Measurements from ENCODE around the gene TEX54.

TEX54 gene

DNA sequence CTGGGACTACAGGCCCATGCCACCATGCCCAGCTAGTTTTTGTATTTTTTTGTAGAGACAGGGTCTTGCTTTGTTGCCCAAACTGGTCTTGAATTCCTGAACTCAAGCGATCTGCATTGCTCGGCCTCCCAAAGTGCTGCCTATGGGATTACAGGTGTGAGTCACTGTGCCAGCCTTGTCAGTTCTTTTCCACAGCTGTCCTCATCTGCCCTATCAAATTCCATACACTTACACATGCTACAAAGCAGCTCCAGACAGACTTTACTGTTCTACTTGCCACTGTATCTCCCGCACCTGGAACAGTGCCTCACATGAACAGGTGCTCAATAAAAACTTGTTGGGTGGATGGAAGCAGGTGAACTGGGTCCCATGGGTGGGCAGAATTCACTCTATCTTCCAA, 9.0 kb downstream of the TEX54 start:
- no peak overlapping the region for H3K4me2 ChIP-seq (ENCODE audit: low read depth, low read length)
- H3K4me3 ChIP-seq (ENCODE audit: low read length): no peak overlapping the region
- DNase-seq: no peak
- no peaks in the 10 kb centered on the region for H3K9me3 ChIP-seq (replicated peaks; ENCODE audit: insufficient read depth, low read length)
- no peak overlapping the region for H3K27ac ChIP-seq (ENCODE audit: low read length)
- H4K20me1 ChIP-seq (ENCODE audit: insufficient read depth, low read length): no peaks in the 10 kb centered on the region
- no peaks in the 10 kb centered on the region for H3K4me1 ChIP-seq (ENCODE audit: low read length)
- H3K79me2 ChIP-seq (ENCODE audit: low read length): peaks cover 18% of the 10 kb centered on the region
- no peak overlapping the region for H3K9ac ChIP-seq (ENCODE audit: low read length)
- H2AFZ ChIP-seq (ENCODE audit: low read length): no peak overlapping the region
- no peak for TF ChIP-seq CTCF (IDR thresholded peaks at IDR 0.05; ENCODE audit: low read length)
- no peak for TF ChIP-seq EZH2 (optimal IDR thresholded peaks at IDR 0.05; ENCODE audit: low read depth, low read length)
- no peak for TF ChIP-seq EZH2phosphoT487 (IDR thresholded peaks at IDR 0.05; ENCODE audit: low read length)
- peaks cover 4% of the 10 kb centered on the region; the same call in 1 of the 2 replicates for H3K36me3 ChIP-seq (replicated peaks; ENCODE audit: insufficient read depth, low read length)
- H3F3A ChIP-seq (ENCODE audit: insufficient read depth, low read length): no peaks in the 10 kb centered on the region
- no peaks in the 10 kb centered on the region for H3K9me2 ChIP-seq (replicated peaks; ENCODE audit: insufficient read depth, low read length)
- no peaks in the 10 kb centered on the region for H3K27me3 ChIP-seq (replicated peaks; ENCODE audit: insufficient read depth, low read length)

DNA sequence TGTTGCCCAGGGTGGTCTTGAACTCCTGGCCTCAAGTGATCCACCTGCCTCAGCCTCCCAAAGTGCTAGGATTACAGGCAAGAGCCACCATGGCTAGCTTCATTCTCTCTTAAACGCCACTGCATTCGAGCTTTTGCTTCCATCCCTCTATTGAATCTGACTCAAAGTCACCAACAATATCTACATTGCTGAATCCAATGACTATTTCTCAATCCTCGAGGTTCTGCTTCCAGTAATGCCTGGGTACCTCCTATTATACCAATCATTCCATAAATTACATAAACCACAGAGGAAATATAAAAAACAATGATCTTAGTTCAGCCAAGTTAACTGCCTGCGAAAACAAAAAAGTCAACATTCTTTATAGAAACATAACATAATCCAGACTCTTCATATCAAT, 15.5 kb downstream of the TEX54 start:
- TF ChIP-seq CTCF (IDR thresholded peaks at IDR 0.05; ENCODE audit: low read length) (no peak), EZH2 (optimal IDR thresholded peaks at IDR 0.05; ENCODE audit: low read depth, low read length) (no peak), EZH2phosphoT487 (IDR thresholded peaks at IDR 0.05; ENCODE audit: low read length) (no peak)
- 0 out of 2 replicates have a peak, but pooled peaks cover 4% of the 10 kb centered on the region for H3K36me3 ChIP-seq (replicated peaks; ENCODE audit: insufficient read depth, low read length)
- H3K9me3 ChIP-seq (replicated peaks; ENCODE audit: insufficient read depth, low read length): no peaks in the 10 kb centered on the region
- H2AFZ ChIP-seq (ENCODE audit: low read length): no peak overlapping the region
- no peak overlapping the region for H3K27ac ChIP-seq (ENCODE audit: low read length)
- H4K20me1 ChIP-seq (ENCODE audit: insufficient read depth, low read length): no peaks in the 10 kb centered on the region
- H3K9me2 ChIP-seq (replicated peaks; ENCODE audit: insufficient read depth, low read length): no peaks in the 10 kb centered on the region
- peaks cover 3% of the 10 kb centered on the region; the same call in 1 of the 2 replicates for H3F3A ChIP-seq (ENCODE audit: insufficient read depth, low read length)
- no peak for DNase-seq
- no peak overlapping the region for H3K4me3 ChIP-seq (ENCODE audit: low read length)
- no peak overlapping the region for H3K9ac ChIP-seq (ENCODE audit: low read length)
- H3K4me2 ChIP-seq (ENCODE audit: low read depth, low read length): no peak overlapping the region
- H3K4me1 ChIP-seq (ENCODE audit: low read length): no peaks in the 10 kb centered on the region
- no peaks in the 10 kb centered on the region for H3K79me2 ChIP-seq (ENCODE audit: low read length)
- no peaks in the 10 kb centered on the region for H3K27me3 ChIP-seq (replicated peaks; ENCODE audit: insufficient read depth, low read length)

DNA sequence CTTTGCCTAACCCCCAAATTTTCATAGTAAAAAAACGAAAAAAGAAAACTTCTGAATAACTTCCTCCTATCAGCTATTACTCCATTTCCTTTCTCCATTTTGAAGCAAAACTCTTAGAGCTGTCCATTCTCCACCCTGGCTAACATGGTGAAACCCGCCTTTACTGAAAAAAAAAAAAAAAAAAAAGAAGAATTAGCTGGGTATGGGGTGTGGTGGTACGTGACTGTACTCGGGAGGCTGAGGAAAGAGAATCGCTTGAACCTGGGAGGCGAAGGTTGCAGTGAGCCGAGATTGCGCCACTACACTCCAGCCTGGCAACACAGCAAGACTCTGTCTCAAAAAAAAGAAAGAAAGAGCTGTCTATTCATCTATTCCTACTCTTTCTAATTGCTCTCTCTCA, 16.1 kb downstream of the TEX54 start:
- H3K79me2 ChIP-seq (ENCODE audit: low read length): no peaks in the 10 kb centered on the region
- TF ChIP-seq EZH2 (optimal IDR thresholded peaks at IDR 0.05; ENCODE audit: low read depth, low read length): no peak
- TF ChIP-seq CTCF (IDR thresholded peaks at IDR 0.05; ENCODE audit: low read length): no peak
- TF ChIP-seq EZH2phosphoT487 (IDR thresholded peaks at IDR 0.05; ENCODE audit: low read length): no peak
- H3K27me3 ChIP-seq (replicated peaks; ENCODE audit: insufficient read depth, low read length): no peaks in the 10 kb centered on the region
- H3K4me3 ChIP-seq (ENCODE audit: low read length): no peak overlapping the region
- H3K9ac ChIP-seq (ENCODE audit: low read length): no peak overlapping the region
- no peaks in the 10 kb centered on the region for H4K20me1 ChIP-seq (ENCODE audit: insufficient read depth, low read length)
- no peaks in the 10 kb centered on the region for H3K9me2 ChIP-seq (replicated peaks; ENCODE audit: insufficient read depth, low read length)
- H3F3A ChIP-seq (ENCODE audit: insufficient read depth, low read length): peaks cover 3% of the 10 kb centered on the region; the same call in 1 of the 2 replicates
- no peaks in the 10 kb centered on the region for H3K9me3 ChIP-seq (replicated peaks; ENCODE audit: insufficient read depth, low read length)
- H3K36me3 ChIP-seq (replicated peaks; ENCODE audit: insufficient read depth, low read length): 0 out of 2 replicates have a peak, but pooled peaks cover 4% of the 10 kb centered on the region
- no peak overlapping the region for H3K4me2 ChIP-seq (ENCODE audit: low read depth, low read length)
- H3K27ac ChIP-seq (ENCODE audit: low read length): no peak overlapping the region
- DNase-seq: no peak
- no peaks in the 10 kb centered on the region for H3K4me1 ChIP-seq (ENCODE audit: low read length)
- H2AFZ ChIP-seq (ENCODE audit: low read length): no peak overlapping the region
